ENCODE measurements around the gene TTLL11.

GRCh38 chr9:121947775-121948174, 145.3 kb downstream of the TTLL11 start:
- no peak for TF ChIP-seq CTCF (conservative IDR thresholded peaks at IDR 0.05; ENCODE audit: low read length)
- no peak for TF ChIP-seq EZH2phosphoT487 (IDR thresholded peaks at IDR 0.05; ENCODE audit: borderline replicate concordance, low read depth, low read length)
